ENCODE measurements around the gene IDH3B.

DNA sequence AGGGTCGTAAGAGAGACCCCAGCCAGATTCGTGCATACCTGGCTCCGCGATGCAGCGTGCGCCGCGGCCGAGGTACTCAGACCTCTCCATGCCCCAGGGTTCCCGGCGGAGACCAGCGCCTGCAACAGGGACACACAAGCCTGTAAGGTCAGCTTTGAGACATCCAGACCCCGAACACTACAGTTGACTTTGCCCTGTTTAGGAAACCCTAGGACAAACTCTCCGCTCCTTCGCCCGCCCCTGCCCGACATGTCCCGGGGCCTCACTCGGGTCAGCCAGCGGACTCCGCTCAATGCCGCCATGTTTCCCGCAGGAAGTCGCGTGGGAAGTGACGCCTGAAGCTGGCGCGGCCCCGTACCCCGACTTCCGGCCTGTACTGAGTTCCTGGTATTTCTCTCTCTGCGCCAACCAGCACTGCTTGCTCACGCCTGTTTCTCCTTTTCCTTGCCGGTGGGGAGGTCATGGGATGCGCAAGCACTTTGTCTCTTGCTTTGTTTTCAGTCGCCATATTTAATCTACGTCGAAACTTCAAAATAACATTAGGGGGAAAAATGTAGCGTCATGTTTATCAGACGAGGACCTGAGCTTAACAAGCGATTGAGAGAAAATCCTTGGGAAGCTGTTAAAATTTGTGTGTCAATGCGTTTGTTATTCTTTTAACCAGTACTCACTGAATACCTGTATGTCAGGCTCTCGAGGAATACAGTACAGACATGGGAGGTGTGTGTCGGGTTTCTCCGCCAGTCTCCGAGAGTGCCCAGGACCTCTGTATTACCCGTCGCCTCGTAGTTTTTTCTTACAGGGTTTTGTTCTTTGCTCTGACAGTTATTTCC lies at the start of gene IDH3B:
- TF ChIP-seq, protein P1, sequence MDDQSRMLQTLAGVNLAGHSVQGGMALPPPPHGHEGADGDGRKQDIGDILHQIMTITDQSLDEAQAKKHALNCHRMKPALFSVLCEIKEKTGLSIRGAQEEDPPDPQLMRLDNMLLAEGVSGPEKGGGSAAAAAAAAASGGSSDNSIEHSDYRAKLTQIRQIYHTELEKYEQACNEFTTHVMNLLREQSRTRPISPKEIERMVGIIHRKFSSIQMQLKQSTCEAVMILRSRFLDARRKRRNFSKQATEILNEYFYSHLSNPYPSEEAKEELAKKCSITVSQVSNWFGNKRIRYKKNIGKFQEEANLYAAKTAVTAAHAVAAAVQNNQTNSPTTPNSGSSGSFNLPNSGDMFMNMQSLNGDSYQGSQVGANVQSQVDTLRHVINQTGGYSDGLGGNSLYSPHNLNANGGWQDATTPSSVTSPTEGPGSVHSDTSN (CRISPR knock-in tag; IDR thresholded peaks at IDR 0.05; ENCODE audit: borderline replicate concordance) = no peak
- TF ChIP-seq, protein P2, sequence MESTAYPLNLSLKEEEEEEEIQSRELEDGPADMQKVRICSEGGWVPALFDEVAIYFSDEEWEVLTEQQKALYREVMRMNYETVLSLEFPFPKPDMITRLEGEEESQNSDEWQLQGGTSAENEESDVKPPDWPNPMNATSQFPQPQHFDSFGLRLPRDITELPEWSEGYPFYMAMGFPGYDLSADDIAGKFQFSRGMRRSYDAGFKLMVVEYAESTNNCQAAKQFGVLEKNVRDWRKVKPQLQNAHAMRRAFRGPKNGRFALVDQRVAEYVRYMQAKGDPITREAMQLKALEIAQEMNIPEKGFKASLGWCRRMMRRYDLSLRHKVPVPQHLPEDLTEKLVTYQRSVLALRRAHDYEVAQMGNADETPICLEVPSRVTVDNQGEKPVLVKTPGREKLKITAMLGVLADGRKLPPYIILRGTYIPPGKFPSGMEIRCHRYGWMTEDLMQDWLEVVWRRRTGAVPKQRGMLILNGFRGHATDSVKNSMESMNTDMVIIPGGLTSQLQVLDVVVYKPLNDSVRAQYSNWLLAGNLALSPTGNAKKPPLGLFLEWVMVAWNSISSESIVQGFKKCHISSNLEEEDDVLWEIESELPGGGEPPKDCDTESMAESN (CRISPR knock-in tag; conservative IDR thresholded peaks at IDR 0.05) = peak; percentile 97
- TF ChIP-seq NR2C2 (CRISPR knock-in tag; IDR thresholded peaks at IDR 0.05; ENCODE audit: borderline replicate concordance) = peak; percentile 89
- TF ChIP-seq, protein P3, sequence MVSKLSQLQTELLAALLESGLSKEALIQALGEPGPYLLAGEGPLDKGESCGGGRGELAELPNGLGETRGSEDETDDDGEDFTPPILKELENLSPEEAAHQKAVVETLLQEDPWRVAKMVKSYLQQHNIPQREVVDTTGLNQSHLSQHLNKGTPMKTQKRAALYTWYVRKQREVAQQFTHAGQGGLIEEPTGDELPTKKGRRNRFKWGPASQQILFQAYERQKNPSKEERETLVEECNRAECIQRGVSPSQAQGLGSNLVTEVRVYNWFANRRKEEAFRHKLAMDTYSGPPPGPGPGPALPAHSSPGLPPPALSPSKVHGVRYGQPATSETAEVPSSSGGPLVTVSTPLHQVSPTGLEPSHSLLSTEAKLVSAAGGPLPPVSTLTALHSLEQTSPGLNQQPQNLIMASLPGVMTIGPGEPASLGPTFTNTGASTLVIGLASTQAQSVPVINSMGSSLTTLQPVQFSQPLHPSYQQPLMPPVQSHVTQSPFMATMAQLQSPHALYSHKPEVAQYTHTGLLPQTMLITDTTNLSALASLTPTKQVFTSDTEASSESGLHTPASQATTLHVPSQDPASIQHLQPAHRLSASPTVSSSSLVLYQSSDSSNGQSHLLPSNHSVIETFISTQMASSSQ (IDR thresholded peaks at IDR 0.05; ENCODE audit: low read depth) = peak; percentile 48; the same call in 1 of the 2 replicates
- TF ChIP-seq, protein P3 (CRISPR knock-in tag; IDR thresholded peaks at IDR 0.05; ENCODE audit: borderline replicate concordance) = peak; percentile 78
- no peak for TF ChIP-seq ATM (IDR thresholded peaks at IDR 0.05; ENCODE audit: borderline replicate concordance)
- peak; percentile 96 for TF ChIP-seq MXI1 (IDR thresholded peaks at IDR 0.05; ENCODE audit: borderline replicate concordance, low read depth, low read length)
- no peak for TF ChIP-seq RFX5 (IDR thresholded peaks at IDR 0.05; ENCODE audit: low read depth, low read length)
- TF ChIP-seq, protein P4, sequence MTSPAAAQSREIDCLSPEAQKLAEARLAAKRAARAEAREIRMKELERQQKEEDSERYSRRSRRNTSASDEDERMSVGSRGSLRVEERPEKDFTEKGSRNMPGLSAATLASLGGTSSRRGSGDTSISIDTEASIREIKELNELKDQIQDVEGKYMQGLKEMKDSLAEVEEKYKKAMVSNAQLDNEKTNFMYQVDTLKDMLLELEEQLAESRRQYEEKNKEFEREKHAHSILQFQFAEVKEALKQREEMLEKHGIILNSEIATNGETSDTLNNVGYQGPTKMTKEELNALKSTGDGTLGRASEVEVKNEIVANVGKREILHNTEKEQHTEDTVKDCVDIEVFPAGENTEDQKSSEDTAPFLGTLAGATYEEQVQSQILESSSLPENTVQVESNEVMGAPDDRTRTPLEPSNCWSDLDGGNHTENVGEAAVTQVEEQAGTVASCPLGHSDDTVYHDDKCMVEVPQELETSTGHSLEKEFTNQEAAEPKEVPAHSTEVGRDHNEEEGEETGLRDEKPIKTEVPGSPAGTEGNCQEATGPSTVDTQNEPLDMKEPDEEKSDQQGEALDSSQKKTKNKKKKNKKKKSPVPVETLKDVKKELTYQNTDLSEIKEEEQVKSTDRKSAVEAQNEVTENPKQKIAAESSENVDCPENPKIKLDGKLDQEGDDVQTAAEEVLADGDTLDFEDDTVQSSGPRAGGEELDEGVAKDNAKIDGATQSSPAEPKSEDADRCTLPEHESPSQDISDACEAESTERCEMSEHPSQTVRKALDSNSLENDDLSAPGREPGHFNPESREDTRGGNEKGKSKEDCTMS (CRISPR knock-in tag; conservative IDR thresholded peaks at IDR 0.05) = no peak
- peak; percentile 58; the same call in 1 of the 2 replicates for TF ChIP-seq NFYC (CRISPR knock-in tag; IDR thresholded peaks at IDR 0.05)
- TF ChIP-seq, protein P5, sequence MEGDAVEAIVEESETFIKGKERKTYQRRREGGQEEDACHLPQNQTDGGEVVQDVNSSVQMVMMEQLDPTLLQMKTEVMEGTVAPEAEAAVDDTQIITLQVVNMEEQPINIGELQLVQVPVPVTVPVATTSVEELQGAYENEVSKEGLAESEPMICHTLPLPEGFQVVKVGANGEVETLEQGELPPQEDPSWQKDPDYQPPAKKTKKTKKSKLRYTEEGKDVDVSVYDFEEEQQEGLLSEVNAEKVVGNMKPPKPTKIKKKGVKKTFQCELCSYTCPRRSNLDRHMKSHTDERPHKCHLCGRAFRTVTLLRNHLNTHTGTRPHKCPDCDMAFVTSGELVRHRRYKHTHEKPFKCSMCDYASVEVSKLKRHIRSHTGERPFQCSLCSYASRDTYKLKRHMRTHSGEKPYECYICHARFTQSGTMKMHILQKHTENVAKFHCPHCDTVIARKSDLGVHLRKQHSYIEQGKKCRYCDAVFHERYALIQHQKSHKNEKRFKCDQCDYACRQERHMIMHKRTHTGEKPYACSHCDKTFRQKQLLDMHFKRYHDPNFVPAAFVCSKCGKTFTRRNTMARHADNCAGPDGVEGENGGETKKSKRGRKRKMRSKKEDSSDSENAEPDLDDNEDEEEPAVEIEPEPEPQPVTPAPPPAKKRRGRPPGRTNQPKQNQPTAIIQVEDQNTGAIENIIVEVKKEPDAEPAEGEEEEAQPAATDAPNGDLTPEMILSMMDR (CRISPR knock-in tag; IDR thresholded peaks at IDR 0.05) = peak; percentile 22
- TF ChIP-seq ZBTB21 (CRISPR knock-in tag; IDR thresholded peaks at IDR 0.05) = peak; percentile 76
- TF ChIP-seq, protein P6, sequence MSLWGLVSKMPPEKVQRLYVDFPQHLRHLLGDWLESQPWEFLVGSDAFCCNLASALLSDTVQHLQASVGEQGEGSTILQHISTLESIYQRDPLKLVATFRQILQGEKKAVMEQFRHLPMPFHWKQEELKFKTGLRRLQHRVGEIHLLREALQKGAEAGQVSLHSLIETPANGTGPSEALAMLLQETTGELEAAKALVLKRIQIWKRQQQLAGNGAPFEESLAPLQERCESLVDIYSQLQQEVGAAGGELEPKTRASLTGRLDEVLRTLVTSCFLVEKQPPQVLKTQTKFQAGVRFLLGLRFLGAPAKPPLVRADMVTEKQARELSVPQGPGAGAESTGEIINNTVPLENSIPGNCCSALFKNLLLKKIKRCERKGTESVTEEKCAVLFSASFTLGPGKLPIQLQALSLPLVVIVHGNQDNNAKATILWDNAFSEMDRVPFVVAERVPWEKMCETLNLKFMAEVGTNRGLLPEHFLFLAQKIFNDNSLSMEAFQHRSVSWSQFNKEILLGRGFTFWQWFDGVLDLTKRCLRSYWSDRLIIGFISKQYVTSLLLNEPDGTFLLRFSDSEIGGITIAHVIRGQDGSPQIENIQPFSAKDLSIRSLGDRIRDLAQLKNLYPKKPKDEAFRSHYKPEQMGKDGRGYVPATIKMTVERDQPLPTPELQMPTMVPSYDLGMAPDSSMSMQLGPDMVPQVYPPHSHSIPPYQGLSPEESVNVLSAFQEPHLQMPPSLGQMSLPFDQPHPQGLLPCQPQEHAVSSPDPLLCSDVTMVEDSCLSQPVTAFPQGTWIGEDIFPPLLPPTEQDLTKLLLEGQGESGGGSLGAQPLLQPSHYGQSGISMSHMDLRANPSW (CRISPR knock-in tag; IDR thresholded peaks at IDR 0.05; ENCODE audit: borderline replicate concordance) = no peak

Data from HepG2 (cell line).